ENCODE results near the gene DCTN4. TPM values are rescaled to one million over a fixed set of nuclear protein-coding genes. Genes with fewer than 3 reads are reported as not detected.
"Not testable (repeated sequence)": the region's sequence is repeated elsewhere in the genome, so short reads cannot be mapped to it uniquely, and the experiment has no call there.

DCTN4 gene
- total RNA-seq, 1 experiment from 2014 or later = 28.3 TPM

DNA sequence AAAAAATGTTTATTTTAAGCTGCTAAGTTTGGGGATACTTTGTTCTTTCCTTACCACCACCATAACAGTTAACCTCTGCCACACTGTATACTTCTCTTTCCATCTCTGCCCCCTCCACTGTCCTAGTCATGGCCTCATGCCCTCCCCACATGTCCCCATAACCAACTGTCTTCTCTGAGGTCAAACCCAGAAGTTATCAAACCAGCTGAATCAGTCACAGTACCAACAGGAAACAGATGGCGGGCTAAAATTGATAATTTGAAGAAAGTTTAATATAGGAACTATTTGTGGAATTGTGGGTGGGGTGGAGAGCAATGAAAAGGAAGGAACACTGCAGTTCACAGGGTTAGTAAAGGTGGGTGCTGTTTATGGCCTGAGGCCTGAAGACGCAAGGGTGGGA lies 5.7 kb upstream of the DCTN4 start:
- Histone ChIP-seq H3K36me3 (replicated peaks; ENCODE audit: control insufficient read depth, insufficient read depth, low read length) (no peaks in the 10 kb centered on the region), H3K27me3 (ENCODE audit: control insufficient read depth, insufficient read depth, low read length) (peaks cover 1% of the 10 kb centered on the region), H3K4me3 (ENCODE audit: insufficient read depth, low read depth, low read length) (no peak overlapping the region)
- no peak for DNase-seq

DNA sequence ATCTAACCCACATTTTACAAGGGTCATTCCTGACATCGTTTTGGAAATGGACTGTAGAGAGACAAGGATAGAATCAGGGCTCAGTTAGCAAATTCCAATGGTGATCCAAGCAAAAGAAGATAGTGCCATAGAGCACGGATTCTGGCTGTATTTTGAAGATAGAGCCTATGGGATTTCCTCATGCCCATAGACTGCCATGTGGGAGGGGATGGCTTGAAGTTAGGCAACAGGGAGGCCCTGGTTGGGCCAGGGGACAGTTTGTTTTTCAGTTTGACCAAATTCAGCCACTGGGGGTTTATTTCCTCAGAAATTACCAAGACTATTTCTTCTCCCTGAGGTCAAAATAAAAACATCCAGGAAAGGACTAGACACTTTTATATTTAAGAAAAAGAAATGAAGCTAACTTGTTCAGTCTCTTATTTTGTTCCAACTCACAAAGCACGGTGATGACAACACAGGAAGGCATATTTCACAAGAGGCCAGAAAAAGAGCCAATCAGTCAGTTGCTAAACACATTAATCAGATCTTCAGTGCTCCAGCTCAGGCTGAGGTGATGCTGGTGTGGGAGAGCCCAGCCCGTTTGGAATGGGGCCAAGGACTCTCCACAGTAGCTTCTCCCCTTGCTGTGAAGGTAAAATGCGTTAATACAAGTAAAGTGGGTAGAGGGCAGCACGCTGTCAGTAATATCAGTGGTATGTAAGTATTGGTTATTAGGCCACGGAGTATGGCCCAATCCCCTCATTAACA lies 4.4 kb upstream of the DCTN4 start:
- no peak for DNase-seq
- no peak overlapping the region for H3K4me3 ChIP-seq (ENCODE audit: insufficient read depth, low read depth, low read length)
- H3K27me3 ChIP-seq (ENCODE audit: control insufficient read depth, insufficient read depth, low read length) = peaks cover 1% of the 10 kb centered on the region
- no peaks in the 10 kb centered on the region for H3K36me3 ChIP-seq (replicated peaks; ENCODE audit: control insufficient read depth, insufficient read depth, low read length)

DNA sequence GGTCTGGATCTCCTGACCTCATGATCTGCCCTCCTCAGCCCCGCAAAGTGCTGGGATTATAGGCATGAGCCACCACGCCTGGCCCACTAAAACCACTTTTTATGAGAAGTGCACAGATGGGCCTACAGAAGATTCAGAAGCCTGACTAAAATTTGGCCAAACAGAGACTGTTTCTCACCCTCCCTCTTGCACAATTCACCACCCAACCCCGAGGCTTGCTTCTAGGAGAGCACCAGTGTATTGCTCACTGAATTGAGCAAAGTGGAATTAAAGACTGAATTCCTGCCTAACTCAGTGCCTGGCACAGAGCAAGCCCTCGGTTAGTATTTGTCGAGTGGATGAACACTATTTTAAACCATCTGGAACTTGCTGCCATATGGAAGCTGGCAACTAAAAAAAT lies 3.4 kb upstream of the DCTN4 start:
- Histone ChIP-seq H3K36me3 (replicated peaks; ENCODE audit: control insufficient read depth, insufficient read depth, low read length) (no peaks in the 10 kb centered on the region), H3K27me3 (ENCODE audit: control insufficient read depth, insufficient read depth, low read length) (peaks cover 1% of the 10 kb centered on the region), H3K4me3 (ENCODE audit: insufficient read depth, low read depth, low read length) (no peak overlapping the region)
- DNase-seq = no peak

DNA sequence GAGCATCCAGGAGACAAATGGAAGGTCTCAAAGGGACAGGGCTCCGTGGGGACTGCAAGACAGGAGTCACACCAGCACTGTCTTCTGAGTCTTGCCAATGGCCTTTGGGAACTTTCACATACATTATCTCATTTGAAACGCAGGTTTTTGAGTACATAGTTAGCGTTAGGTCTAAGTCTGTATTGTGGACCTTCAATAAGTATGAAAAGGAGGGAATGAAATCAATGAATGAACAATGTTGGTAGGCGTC lies 442 bp upstream of the DCTN4 start:
- Histone ChIP-seq H3K36me3 (replicated peaks; ENCODE audit: control insufficient read depth, insufficient read depth, low read length) (peaks cover 5% of the 10 kb centered on the region; the same call in 1 of the 2 replicates), H3K27me3 (ENCODE audit: control insufficient read depth, insufficient read depth, low read length) (peaks cover 1% of the 10 kb centered on the region), H3K4me3 (ENCODE audit: insufficient read depth, low read depth, low read length) (peak overlapping the region; percentile 83)
- DNase-seq = no peak

DNA sequence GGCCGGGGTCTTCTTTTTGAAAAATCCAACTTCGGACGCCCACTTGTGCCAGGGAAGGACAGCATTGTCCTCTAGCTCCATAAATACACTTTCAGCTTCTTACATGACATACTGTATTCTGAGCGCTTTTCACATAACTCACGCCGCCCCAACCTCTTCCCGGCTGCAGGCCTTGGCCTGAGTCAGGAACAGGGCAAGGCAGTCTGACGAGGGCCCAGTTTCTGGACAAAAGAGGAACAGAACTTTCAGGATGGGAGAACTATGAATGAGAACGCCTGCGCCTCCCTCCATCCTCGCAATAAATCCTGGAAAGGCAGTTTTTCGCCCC lies 650 bp downstream of the DCTN4 start:
- no peak for DNase-seq
- Histone ChIP-seq H3K36me3 (replicated peaks; ENCODE audit: control insufficient read depth, insufficient read depth, low read length) (peaks cover 5% of the 10 kb centered on the region), H3K4me3 (ENCODE audit: insufficient read depth, low read depth, low read length) (peak overlapping the region; percentile 83), H3K27me3 (ENCODE audit: control insufficient read depth, insufficient read depth, low read length) (peaks cover 1% of the 10 kb centered on the region)

DNA sequence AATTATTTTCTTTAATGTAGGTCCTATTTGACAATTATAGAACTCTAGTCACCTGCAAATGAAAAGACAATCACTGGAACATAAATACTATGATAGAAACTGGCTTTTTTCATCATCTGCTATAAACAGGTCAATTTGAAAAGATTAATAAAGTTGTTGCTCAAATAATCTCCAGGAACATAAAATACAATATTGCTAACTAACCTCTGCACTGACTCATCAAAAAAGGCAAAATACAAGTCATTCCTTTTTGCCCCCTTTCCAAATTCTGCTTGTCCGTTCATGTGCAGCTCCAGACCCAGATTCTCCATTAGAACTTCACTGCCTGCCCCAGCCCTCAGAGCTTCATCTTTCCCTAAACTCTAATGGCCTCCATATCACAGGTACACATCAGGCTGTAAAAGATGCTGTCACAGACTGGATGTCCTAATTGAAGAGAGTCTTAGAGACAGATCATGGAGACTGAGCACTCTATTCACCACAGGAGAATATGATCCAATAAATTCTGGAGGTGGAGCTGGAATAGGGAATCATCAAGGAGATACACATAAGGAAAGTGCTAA lies 1.6 kb downstream of the DCTN4 start:
- H3K36me3 ChIP-seq (replicated peaks; ENCODE audit: control insufficient read depth, insufficient read depth, low read length) = peaks cover 5% of the 10 kb centered on the region
- peaks cover 1% of the 10 kb centered on the region for H3K27me3 ChIP-seq (ENCODE audit: control insufficient read depth, insufficient read depth, low read length)
- no peak for DNase-seq
- H3K4me3 ChIP-seq (ENCODE audit: insufficient read depth, low read depth, low read length) = no peak overlapping the region

DNA sequence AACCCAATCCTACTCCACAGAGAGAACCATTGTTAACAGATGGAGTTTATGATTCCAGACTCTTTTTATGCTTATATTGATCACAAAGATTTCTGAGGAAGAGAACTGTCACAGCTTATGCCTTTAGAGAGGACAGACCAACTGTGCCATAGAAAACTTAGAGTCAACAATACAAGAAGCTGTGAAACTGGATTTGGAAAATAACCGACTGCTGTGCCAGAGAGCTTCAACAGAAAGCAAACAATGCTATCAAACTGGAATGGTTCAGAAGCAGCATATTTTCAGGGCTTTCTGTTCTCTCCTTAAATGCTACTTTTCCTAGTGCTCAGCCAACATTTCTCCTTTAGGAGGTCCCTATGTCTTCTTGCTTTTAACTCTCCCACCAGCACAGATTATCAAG lies 5.0 kb downstream of the DCTN4 start:
- H3K36me3 ChIP-seq (replicated peaks; ENCODE audit: control insufficient read depth, insufficient read depth, low read length) = peaks cover 5% of the 10 kb centered on the region

DNA sequence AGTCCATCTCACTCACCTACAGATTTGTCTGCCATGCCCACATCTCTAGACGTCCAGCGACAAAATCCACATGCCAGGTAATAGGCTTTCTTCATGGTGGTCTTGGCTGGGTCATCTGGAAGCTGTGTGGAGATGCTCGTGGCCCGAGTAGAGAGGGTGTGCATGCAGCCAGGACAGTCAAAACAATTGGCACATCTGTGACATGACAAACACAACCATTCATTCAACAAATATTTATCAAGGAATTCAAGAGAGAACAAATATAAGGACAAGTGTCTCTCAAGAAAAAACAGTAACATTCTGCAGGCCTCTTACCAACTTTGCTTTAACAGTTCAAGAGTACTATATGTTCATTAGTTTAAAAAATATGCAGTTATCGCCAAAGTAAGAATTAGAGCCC lies 5.4 kb downstream of the DCTN4 start:
- H3K36me3 ChIP-seq (replicated peaks; ENCODE audit: control insufficient read depth, insufficient read depth, low read length) = peaks cover 5% of the 10 kb centered on the region

More for the DNA sequence above, 5.0 kb downstream of the DCTN4 start:
- no peak for DNase-seq
- H3K4me3 ChIP-seq (ENCODE audit: insufficient read depth, low read depth, low read length) = no peak overlapping the region
- no peaks in the 10 kb centered on the region for H3K27me3 ChIP-seq (ENCODE audit: control insufficient read depth, insufficient read depth, low read length)

DNA sequence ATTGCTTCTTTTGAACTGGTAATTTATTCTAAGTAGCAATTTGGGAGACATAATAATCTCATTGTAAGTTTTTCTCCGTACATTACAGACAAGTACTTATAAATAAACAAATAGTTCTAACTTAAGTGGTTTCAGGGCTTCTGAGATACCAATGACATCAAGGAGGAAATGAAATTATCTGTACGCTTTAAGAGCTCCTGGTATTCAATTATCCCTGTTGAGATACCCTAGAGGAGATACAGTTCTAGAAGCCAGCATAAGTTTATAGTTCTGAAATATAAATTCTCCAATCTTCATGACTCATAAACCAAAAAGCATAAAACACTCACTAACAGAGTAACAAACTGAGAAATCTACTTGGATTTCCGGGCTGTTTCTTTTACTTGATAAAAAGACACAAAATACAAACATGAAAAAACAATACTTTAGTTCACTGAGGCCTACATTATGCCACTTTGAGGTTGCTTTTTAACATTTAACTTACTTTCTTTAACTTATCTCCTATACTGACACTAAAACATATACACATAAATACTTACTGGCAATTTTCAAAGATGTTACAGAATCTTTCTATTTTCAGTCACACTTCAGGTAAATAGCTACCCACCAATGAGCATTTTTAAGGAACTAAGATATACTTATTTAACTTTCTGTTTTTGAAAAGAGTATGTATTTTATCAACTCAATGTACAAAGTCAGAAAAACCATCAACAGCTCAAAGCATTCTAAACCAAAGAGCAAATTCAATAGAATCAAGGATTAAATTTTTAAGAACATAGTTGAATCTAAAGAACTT lies 7.5 kb downstream of the DCTN4 start:
- no peaks in the 10 kb centered on the region for H3K27me3 ChIP-seq (ENCODE audit: control insufficient read depth, insufficient read depth, low read length)
- peaks cover 5% of the 10 kb centered on the region for H3K36me3 ChIP-seq (replicated peaks; ENCODE audit: control insufficient read depth, insufficient read depth, low read length)
- H3K4me3 ChIP-seq (ENCODE audit: insufficient read depth, low read depth, low read length) = no peak overlapping the region
- no peak for DNase-seq

More for the DNA sequence above, 5.4 kb downstream of the DCTN4 start:
- Histone ChIP-seq H3K4me3 (ENCODE audit: insufficient read depth, low read depth, low read length) (no peak overlapping the region), H3K27me3 (ENCODE audit: control insufficient read depth, insufficient read depth, low read length) (no peaks in the 10 kb centered on the region)
- DNase-seq = no peak

DNA sequence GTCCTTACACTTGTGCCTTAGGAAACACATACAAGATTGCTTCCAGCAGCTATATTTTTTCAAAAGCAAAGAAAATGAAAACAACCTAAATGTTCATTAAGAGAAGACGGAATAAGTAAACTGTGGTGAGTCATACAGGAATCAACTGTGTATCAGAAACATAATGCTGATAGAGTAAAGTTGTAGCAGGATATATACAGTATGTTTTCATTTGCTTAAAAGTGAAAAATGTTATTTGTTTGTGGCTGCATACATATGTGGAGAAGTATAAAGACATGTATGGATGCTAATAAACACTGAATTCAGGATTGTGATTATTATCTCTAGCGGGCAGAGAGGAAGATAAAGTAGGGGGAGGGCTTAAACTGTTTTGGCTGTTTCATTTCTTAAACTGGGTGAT lies 8.3 kb downstream of the DCTN4 start:
- DNase-seq = no peak
- no peak overlapping the region for H3K4me3 ChIP-seq (ENCODE audit: insufficient read depth, low read depth, low read length)
- no peaks in the 10 kb centered on the region for H3K27me3 ChIP-seq (ENCODE audit: control insufficient read depth, insufficient read depth, low read length)
- peaks cover 5% of the 10 kb centered on the region for H3K36me3 ChIP-seq (replicated peaks; ENCODE audit: control insufficient read depth, insufficient read depth, low read length)

DNA sequence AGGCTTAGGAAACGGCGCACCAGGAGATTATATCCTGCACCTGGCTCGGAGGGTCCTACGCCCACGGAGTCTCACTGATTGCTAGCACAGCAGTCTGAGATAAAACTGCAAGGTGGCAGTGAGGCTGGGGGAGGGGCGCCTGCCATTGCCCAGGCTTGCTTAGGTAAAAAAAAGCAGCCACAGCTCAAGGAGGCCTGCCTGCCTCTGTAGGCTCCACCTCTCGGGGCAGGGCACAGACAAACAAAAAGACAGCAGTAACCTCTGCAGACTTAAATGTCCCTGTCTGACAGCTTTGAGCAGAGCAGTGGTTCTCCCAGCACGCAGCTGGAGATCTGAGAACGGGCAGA lies 15.7 kb downstream of the DCTN4 start:
- not testable (repeated sequence) for H3K27me3 ChIP-seq (ENCODE audit: control insufficient read depth, insufficient read depth, low read length); H3K36me3 ChIP-seq (replicated peaks; ENCODE audit: control insufficient read depth, insufficient read depth, low read length); H3K4me3 ChIP-seq (ENCODE audit: insufficient read depth, low read depth, low read length); DNase-seq

DNA sequence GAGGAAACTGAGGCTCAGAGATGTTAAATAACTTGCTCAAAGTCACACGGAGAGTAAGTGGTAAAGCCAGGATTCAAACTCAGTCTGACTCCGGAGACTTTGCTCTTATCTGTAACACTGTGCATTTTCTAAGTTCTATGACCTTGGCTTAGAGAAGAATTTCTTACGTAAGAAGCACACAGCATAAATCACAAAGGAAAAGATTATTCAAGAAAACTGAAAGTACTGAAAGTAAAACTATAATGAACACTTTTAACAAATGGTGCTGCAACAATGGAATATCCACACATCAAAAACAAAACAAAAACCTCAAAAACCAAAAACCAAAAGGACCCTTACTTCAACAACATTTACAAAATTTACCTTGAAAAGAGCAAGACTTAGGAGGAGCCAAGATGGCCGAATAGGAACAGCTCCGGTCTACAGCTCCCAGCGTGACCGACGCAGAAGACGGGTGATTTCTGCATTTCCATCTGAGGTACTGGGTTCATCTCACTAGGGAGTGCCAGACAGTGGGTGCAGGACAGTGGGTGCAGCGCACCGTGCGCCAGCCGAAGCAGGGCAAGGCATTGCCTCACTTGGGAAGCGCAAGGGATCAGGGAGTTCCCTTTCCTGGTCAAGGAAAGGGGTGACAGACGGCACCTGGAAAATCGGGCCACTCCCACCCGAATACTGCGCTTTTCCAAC lies 16.2 kb downstream of the DCTN4 start:
- not testable (repeated sequence) for DNase-seq; H3K36me3 ChIP-seq (replicated peaks; ENCODE audit: control insufficient read depth, insufficient read depth, low read length); H3K27me3 ChIP-seq (ENCODE audit: control insufficient read depth, insufficient read depth, low read length); H3K4me3 ChIP-seq (ENCODE audit: insufficient read depth, low read depth, low read length)

DNA sequence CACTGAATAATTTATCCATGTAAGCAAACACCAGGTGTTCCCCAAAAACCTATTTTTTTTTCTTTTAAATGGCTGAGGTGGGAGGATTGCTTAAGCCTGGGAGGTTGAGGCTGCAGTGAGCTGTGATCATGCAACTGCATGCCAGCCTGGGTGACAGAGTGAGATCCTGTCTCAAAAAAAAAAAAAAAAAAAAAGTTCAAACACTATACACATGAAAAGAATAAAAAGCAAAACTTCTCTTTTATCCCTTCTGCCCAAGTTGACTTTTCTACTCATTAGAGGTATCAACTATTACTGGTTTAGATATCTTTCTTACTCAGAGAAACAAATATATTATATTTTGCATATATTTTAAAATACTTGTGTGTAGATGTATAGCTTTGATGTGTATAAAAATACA lies 17.8 kb downstream of the DCTN4 start:
- DNase-seq = no peak
- H3K27me3 ChIP-seq (ENCODE audit: control insufficient read depth, insufficient read depth, low read length) = no peaks in the 10 kb centered on the region
- no peaks in the 10 kb centered on the region; the same call in 1 of the 2 replicates for H3K36me3 ChIP-seq (replicated peaks; ENCODE audit: control insufficient read depth, insufficient read depth, low read length)
- no peak overlapping the region for H3K4me3 ChIP-seq (ENCODE audit: insufficient read depth, low read depth, low read length)

DNA sequence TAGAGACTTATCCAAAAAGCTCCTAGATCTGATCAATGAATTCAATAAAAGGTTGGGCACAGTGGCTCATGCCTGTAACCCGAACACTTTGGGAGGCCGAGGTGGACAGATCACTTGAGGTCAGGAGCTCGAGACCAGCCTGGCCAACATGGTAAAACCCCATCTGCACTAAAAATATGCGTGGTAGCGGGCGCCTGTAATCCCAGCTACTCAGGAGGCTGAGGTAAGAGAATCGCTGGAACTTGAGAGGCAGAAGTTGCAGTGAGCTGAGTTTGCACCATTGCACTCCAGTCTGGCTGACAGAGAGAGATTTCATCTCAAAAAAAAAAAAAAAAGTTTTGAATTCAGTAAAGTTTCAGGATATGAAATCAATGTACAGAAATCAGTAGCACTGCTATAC lies 20.0 kb downstream of the DCTN4 start:
- no peaks in the 10 kb centered on the region; the same call in 1 of the 2 replicates for H3K36me3 ChIP-seq (replicated peaks; ENCODE audit: control insufficient read depth, insufficient read depth, low read length)
- no peak for DNase-seq
- H3K27me3 ChIP-seq (ENCODE audit: control insufficient read depth, insufficient read depth, low read length) = no peaks in the 10 kb centered on the region
- H3K4me3 ChIP-seq (ENCODE audit: insufficient read depth, low read depth, low read length) = no peak overlapping the region
